Naive B cell (primary cell): ENCODE results near the gene SECISBP2. TPM values are rescaled to one million over a fixed set of nuclear protein-coding genes. Genes with fewer than 3 reads are reported as not detected.
A peak's percentile ranks its signal among the peaks of the same experiment; 100 is the strongest.

Experiments used
- ATAC-seq, 2 donors: fragments of 150-1000 bp; cut with Tn5 transposase; 2 replicates each; pipeline ENCODE4 v1.10.0; 2021; ENCODE audit warnings: low read depth in 2 of 2, mild to moderate bottlenecking in 2 of 2, moderate library complexity in 2 of 2
- DNase-seq: peaks from one replicate; pipeline ENCODE4 v3.0.0; 2022
- H3K27ac Mint-ChIP-seq, 6 donors: one replicate each; pipeline ENCODE4 v1.8.0; 2020 to 2022; ENCODE audit warnings: mild to moderate bottlenecking in 6 of 6, mixed read lengths in 6 of 6, moderate library complexity in 5 of 6, inconsistent platforms in 2 of 6
- H3K27me3 Mint-ChIP-seq, 3 donors: one replicate each; pipeline ENCODE4 v1.8.0; 2021 to 2022; ENCODE audit warnings: mixed read lengths in 3 of 3, mild to moderate bottlenecking in 1 of 3
- H3K36me3 Mint-ChIP-seq, 2 donors: one replicate each; pipeline ENCODE4 v1.8.0; 2020 to 2022; ENCODE audit warnings: mixed read lengths in 2 of 2, inconsistent platforms in 1 of 2, mild to moderate bottlenecking in 1 of 2
- H3K4me1 Mint-ChIP-seq, 3 donors: one replicate each; pipeline ENCODE4 v1.8.0; 2020 to 2022; ENCODE audit warnings: mixed read lengths in 3 of 3, inconsistent platforms in 1 of 3, mild to moderate bottlenecking in 1 of 3, moderate library complexity in 1 of 3
- H3K4me3 Mint-ChIP-seq, 8 donors: one replicate each; pipeline ENCODE4 v1.8.0; 2020 to 2022; ENCODE audit warnings: mild to moderate bottlenecking in 8 of 8, mixed read lengths in 8 of 8, moderate library complexity in 8 of 8, inconsistent platforms in 2 of 8
- H3K9me3 Mint-ChIP-seq, 7 donors: one replicate each; pipeline ENCODE4 v1.8.0; 2020 to 2022; ENCODE audit warnings: mixed read lengths in 7 of 7, mild to moderate bottlenecking in 5 of 7, inconsistent platforms in 2 of 7, moderate library complexity in 1 of 7
- polyA plus RNA-seq, 6 donors: library from polyadenylated mRNA; unstranded; fragments of 300-500 nt; fragmentation: Illumina TruSeq; gene quantifications; one replicate each; pipeline ENCODE4 v1.2.3, GENCODE V29; 2021; ENCODE audit warnings: low read depth in 6 of 6

SECISBP2 gene
- polyA plus RNA-seq, 6 donors from 2014 or later, result 15.4 to 39.3 (median 28.2) TPM

GRCh38 chr9:89313842-89314241 lies 4.5 kb upstream of the SECISBP2 start:
- ATAC-seq, result no peak
- H3K36me3 Mint-ChIP-seq, result peaks cover 4 to 8% of the 10 kb centered on the region in 2 donors

GRCh38 chr9:89314955-89315354 lies 3.3 kb upstream of the SECISBP2 start:
- H3K4me1 Mint-ChIP-seq, result peaks cover 12 to 40% (median 39%) of the 10 kb centered on the region in 3 donors
- ATAC-seq, result no peak
- H3K36me3 Mint-ChIP-seq, result peaks cover 4 to 8% of the 10 kb centered on the region in 2 donors
- peak overlapping the region in 1 of 6 donors; percentile 63 for H3K27ac Mint-ChIP-seq
- no peaks in the 10 kb centered on the region for H3K27me3 Mint-ChIP-seq
- no peak for DNase-seq
- no peaks in the 10 kb centered on the region for H3K9me3 Mint-ChIP-seq
- H3K4me3 Mint-ChIP-seq, result peak overlapping the region in 1 of 8 donors; percentile 90

More at GRCh38 chr9:89313842-89314241, 4.5 kb upstream of the SECISBP2 start:
- no peak for DNase-seq
- peak overlapping the region in 1 of 8 donors; percentile 90 for H3K4me3 Mint-ChIP-seq
- no peaks in the 10 kb centered on the region for H3K27me3 Mint-ChIP-seq
- H3K4me1 Mint-ChIP-seq, result peaks cover 12 to 37% (median 36%) of the 10 kb centered on the region in 3 donors
- H3K27ac Mint-ChIP-seq, result no peak overlapping the region
- no peaks in the 10 kb centered on the region for H3K9me3 Mint-ChIP-seq

- no peaks in the 10 kb centered on the region for H3K9me3 Mint-ChIP-seq
These were observed 2.8 kb upstream of the SECISBP2 start for GRCh38 chr9:89315482-89315881.

GRCh38 chr9:89317282-89317681 lies 1.0 kb upstream of the SECISBP2 start:
- H3K36me3 Mint-ChIP-seq, result peaks cover 8 to 9% of the 10 kb centered on the region in 2 donors
- ATAC-seq (no peak), DNase-seq (no peak)
- no peaks in the 10 kb centered on the region for H3K27me3 Mint-ChIP-seq
- H3K4me1 Mint-ChIP-seq, result peaks cover 11 to 52% (median 35%) of the 10 kb centered on the region in 3 donors
- H3K27ac Mint-ChIP-seq, result peak overlapping the region; percentile 98 to 100 (median 100)
- peak overlapping the region; percentile 22 to 97 (median 92) for H3K4me3 Mint-ChIP-seq
- no peaks in the 10 kb centered on the region for H3K9me3 Mint-ChIP-seq

More at GRCh38 chr9:89315482-89315881, 2.8 kb upstream of the SECISBP2 start:
- Mint-ChIP-seq H3K4me1 (peaks cover 11 to 40% (median 37%) of the 10 kb centered on the region in 3 donors), H3K36me3 (peaks cover 4 to 8% of the 10 kb centered on the region in 2 donors), H3K27ac (no peak overlapping the region), H3K4me3 (peak overlapping the region in 1 of 8 donors; percentile 14), H3K27me3 (no peaks in the 10 kb centered on the region)
- ATAC-seq, result no peak
- no peak for DNase-seq

- no peaks in the 10 kb centered on the region for H3K9me3 Mint-ChIP-seq
- H3K4me1 Mint-ChIP-seq, result peaks cover 27 to 61% (median 40%) of the 10 kb centered on the region in 3 donors
- DNase-seq (no peak), ATAC-seq (no peak)
- H3K27ac Mint-ChIP-seq, result peak overlapping the region; percentile 98 to 100 (median 100)
- H3K27me3 Mint-ChIP-seq, result no peaks in the 10 kb centered on the region
- H3K4me3 Mint-ChIP-seq, result peak overlapping the region; percentile 90 to 97 (median 94)
- peaks cover 8 to 9% of the 10 kb centered on the region in 2 donors for H3K36me3 Mint-ChIP-seq
These were observed 960 bp downstream of the SECISBP2 start for GRCh38 chr9:89319015-89319905.

- DNase-seq (no peak), ATAC-seq (no peak)
- H3K4me3 Mint-ChIP-seq, result peak overlapping the region in 1 of 8 donors; percentile 21
- no peaks in the 10 kb centered on the region for H3K9me3 Mint-ChIP-seq
- H3K27ac Mint-ChIP-seq, result peak overlapping the region in 4 of 6 donors; percentile 1 to 88 (median 24)
- no peaks in the 10 kb centered on the region for H3K27me3 Mint-ChIP-seq
- H3K36me3 Mint-ChIP-seq, result peaks cover 0 to 5% of the 10 kb centered on the region in 2 donors
- H3K4me1 Mint-ChIP-seq, result peaks cover 31 to 57% (median 41%) of the 10 kb centered on the region in 3 donors
These were observed 5.1 kb downstream of the SECISBP2 start for GRCh38 chr9:89323390-89323789.

GRCh38 chr9:89325733-89326132 lies 7.4 kb downstream of the SECISBP2 start:
- H3K9me3 Mint-ChIP-seq, result no peaks in the 10 kb centered on the region
- no peaks in the 10 kb centered on the region for H3K27me3 Mint-ChIP-seq
- DNase-seq, result no peak
- H3K27ac Mint-ChIP-seq, result no peak overlapping the region
- no peak overlapping the region for H3K4me3 Mint-ChIP-seq
- H3K36me3 Mint-ChIP-seq, result peaks cover 0 to 13% of the 10 kb centered on the region in 2 donors
- no peak for ATAC-seq
- peaks cover 31 to 39% (median 33%) of the 10 kb centered on the region in 3 donors for H3K4me1 Mint-ChIP-seq

GRCh38 chr9:89328064-89328463 lies 9.8 kb downstream of the SECISBP2 start:
- Mint-ChIP-seq H3K36me3 (peaks cover 0 to 8% of the 10 kb centered on the region in 2 donors), H3K4me3 (no peak overlapping the region), H3K9me3 (no peaks in the 10 kb centered on the region), H3K27ac (peak overlapping the region in 1 of 6 donors; percentile 5), H3K27me3 (no peaks in the 10 kb centered on the region), H3K4me1 (peaks cover 15 to 21% (median 17%) of the 10 kb centered on the region in 3 donors)
- DNase-seq, result no peak
- no peak for ATAC-seq

- no peak overlapping the region for H3K27ac Mint-ChIP-seq
- no peak overlapping the region for H3K4me3 Mint-ChIP-seq
- no peaks in the 10 kb centered on the region for H3K27me3 Mint-ChIP-seq
- peaks cover 8 to 13% of the 10 kb centered on the region in 2 donors for H3K36me3 Mint-ChIP-seq
- H3K4me1 Mint-ChIP-seq, result peaks cover 2 to 8% (median 3%) of the 10 kb centered on the region in 3 donors
- ATAC-seq (no peak), DNase-seq (no peak)
- no peaks in the 10 kb centered on the region for H3K9me3 Mint-ChIP-seq
These were observed 11.6 kb downstream of the SECISBP2 start for GRCh38 chr9:89329917-89330316.

GRCh38 chr9:89330513-89330912 lies 12.2 kb downstream of the SECISBP2 start:
- no peak for ATAC-seq
- Mint-ChIP-seq H3K36me3 (peaks cover 8 to 13% of the 10 kb centered on the region in 2 donors), H3K27ac (no peak overlapping the region)

GRCh38 chr9:89339807-89340206 lies 21.5 kb downstream of the SECISBP2 start:
- H3K9me3 Mint-ChIP-seq, result no peaks in the 10 kb centered on the region
- H3K4me1 Mint-ChIP-seq, result peaks cover 0 to 7% (median 4%) of the 10 kb centered on the region in 3 donors
- H3K4me3 Mint-ChIP-seq, result no peak overlapping the region
- no peak for DNase-seq
- ATAC-seq, result no peak
- no peaks in the 10 kb centered on the region for H3K27me3 Mint-ChIP-seq
- peaks cover 43 to 52% of the 10 kb centered on the region in 2 donors for H3K36me3 Mint-ChIP-seq
- peak overlapping the region in 1 of 6 donors; percentile 26 for H3K27ac Mint-ChIP-seq

More at GRCh38 chr9:89330513-89330912, 12.2 kb downstream of the SECISBP2 start:
- H3K27me3 Mint-ChIP-seq, result no peaks in the 10 kb centered on the region
- H3K4me3 Mint-ChIP-seq, result no peak overlapping the region
- no peaks in the 10 kb centered on the region for H3K9me3 Mint-ChIP-seq
- peaks cover 0 to 2% (median under 1%) of the 10 kb centered on the region in 3 donors for H3K4me1 Mint-ChIP-seq
- DNase-seq, result no peak

- H3K27ac Mint-ChIP-seq, result peak overlapping the region in 2 of 6 donors; percentile 26 to 81
- H3K9me3 Mint-ChIP-seq, result no peaks in the 10 kb centered on the region
- no peak overlapping the region for H3K4me3 Mint-ChIP-seq
- no peak for ATAC-seq
- H3K4me1 Mint-ChIP-seq, result peaks cover 0 to 7% (median 4%) of the 10 kb centered on the region in 3 donors
- DNase-seq, result no peak
- H3K27me3 Mint-ChIP-seq, result no peaks in the 10 kb centered on the region
- H3K36me3 Mint-ChIP-seq, result peaks cover 46 to 55% of the 10 kb centered on the region in 2 donors
These were observed 22.0 kb downstream of the SECISBP2 start for GRCh38 chr9:89340332-89340731.

- no peak overlapping the region for H3K4me3 Mint-ChIP-seq
- peaks cover 49 to 68% of the 10 kb centered on the region in 2 donors for H3K36me3 Mint-ChIP-seq
- ATAC-seq (no peak), DNase-seq (no peak)
- peaks cover 0 to 7% (median 4%) of the 10 kb centered on the region in 3 donors for H3K4me1 Mint-ChIP-seq
- peak overlapping the region in 1 of 6 donors; percentile 28 for H3K27ac Mint-ChIP-seq
- no peaks in the 10 kb centered on the region for H3K9me3 Mint-ChIP-seq
- H3K27me3 Mint-ChIP-seq, result no peaks in the 10 kb centered on the region
These were observed 23.9 kb downstream of the SECISBP2 start for GRCh38 chr9:89342213-89342612.
